ENCODE data around the gene ATP5MG. TPM values are rescaled to one million over a fixed set of nuclear protein-coding genes. Genes with fewer than 3 reads are reported as not detected.

Gene ATP5MG
- total and polyA plus RNA-seq, 2 of the 8 experiments (the other 6 are each of a cell fraction or from before 2014, with no cell fraction given), result 237 to 464 TPM

DNA sequence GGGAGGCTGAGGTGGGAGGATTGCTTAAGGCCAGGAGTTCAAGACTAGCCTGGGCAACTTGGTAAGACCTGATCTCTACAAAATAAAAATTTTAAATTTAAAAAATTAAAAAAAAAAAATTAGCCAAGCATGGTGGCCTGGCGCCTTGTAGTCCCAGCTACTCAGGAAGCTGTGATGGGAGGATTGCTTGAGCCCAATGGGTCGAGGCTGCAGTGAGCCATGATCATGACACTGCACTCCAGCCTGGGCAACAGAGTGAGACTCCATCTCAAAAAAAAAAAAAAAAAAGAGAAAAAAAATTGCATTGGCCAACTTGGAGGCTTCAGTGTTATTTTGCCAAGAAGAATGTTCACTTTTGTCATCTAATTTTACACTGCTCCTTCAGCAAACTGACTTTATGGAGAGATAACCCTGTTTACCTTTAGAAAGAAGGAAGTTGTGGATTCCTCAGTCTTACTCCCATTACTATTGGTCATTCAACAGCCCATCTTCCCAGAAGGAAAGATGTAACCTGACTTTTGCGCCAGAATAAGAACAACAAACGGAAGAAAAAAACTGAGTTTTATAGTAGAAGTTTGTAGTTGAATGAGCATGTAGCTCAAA is 48.0 kb downstream of the ATP5MG start:
- Histone ChIP-seq H4K91ac (replicated peaks; ENCODE audit: insufficient read length, low read length) (no peak overlapping the region), H4K8ac (ENCODE audit: extremely low read depth, insufficient read depth, low read length) (no peak overlapping the region), H2BK5ac (ENCODE audit: low read depth, low read length) (no peak overlapping the region), H2BK20ac (ENCODE audit: low read length) (no peak overlapping the region), H2BK15ac (ENCODE audit: low read length) (no peak overlapping the region), H3K23me2 (ENCODE audit: low read depth, low read length) (no peaks in the 10 kb centered on the region), H3K14ac (ENCODE audit: insufficient read length) (no peak overlapping the region), H3K9me3 (ENCODE audit: insufficient read depth in 2 of 2, low read depth in 1 of 2, low read length in 1 of 2) (no peaks in the 10 kb centered on the region), H3K27me3 (replicated peaks in 1 of 4; ENCODE audit: control insufficient read depth in 3 of 4, extremely low read depth in 1 of 4, insufficient read depth in 3 of 4, low read length in 3 of 4) (no peaks in the 10 kb centered on the region), H2BK120ac (replicated peaks; ENCODE audit: low read depth, low read length) (no peak overlapping the region), H3K9ac (replicated peaks in 1 of 4; ENCODE audit: extremely low read depth in 1 of 4, low read depth in 3 of 4, low read length in 3 of 4) (no peak overlapping the region), H3K23ac (ENCODE audit: insufficient read length) (no peak overlapping the region), H4K5ac (ENCODE audit: insufficient read length, low read depth, low read length) (no peak overlapping the region), H3K18ac (ENCODE audit: extremely low read depth, low read length) (no peak overlapping the region), H3K27ac (ENCODE audit: low read depth, low read length) (no peak overlapping the region), H3K4me2 (ENCODE audit: insufficient read depth in 1 of 2, low read depth in 2 of 2, low read length in 2 of 2) (no peak overlapping the region), H2AFZ (ENCODE audit: low read length) (no peak overlapping the region), H3K56ac (replicated peaks; ENCODE audit: insufficient read length, low read depth, low read length) (no peak overlapping the region), H3K4ac (replicated peaks; ENCODE audit: insufficient read length, low read depth, low read length) (no peak overlapping the region), H3K4me3 (ENCODE audit: extremely low read depth in 1 of 4, insufficient read depth in 2 of 4, low read depth in 3 of 4, low read length in 4 of 4) (no peak overlapping the region), H4K20me1 (replicated peaks in 1 of 2; ENCODE audit: control insufficient read depth in 1 of 2, insufficient read depth in 2 of 2, low read length in 2 of 2) (peaks cover 16 to 17% of the 10 kb centered on the region in 2 experiments), H2BK12ac (ENCODE audit: low read depth, low read length) (no peak overlapping the region), H3K4me1 (replicated peaks in 1 of 4; ENCODE audit: control insufficient read depth in 3 of 4, insufficient read depth in 4 of 4, low read length in 3 of 4) (no peaks in the 10 kb centered on the region), H2AK5ac (ENCODE audit: low read depth, low read length) (no peak overlapping the region), H3K36me3 (ENCODE audit: control insufficient read depth in 2 of 4, insufficient read depth in 4 of 4, low read length in 3 of 4) (peaks cover 0 to 8% (median under 1%) of the 10 kb centered on the region in 4 experiments; a peak in 4 of 8 replicates), H3K79me1 (ENCODE audit: low read depth, low read length) (peaks cover 13% of the 10 kb centered on the region; the same call in 1 of the 2 replicates), H3K79me2 (ENCODE audit: control insufficient read depth in 1 of 2, insufficient read depth in 2 of 2, low read length in 2 of 2) (peaks cover 4 to 97% of the 10 kb centered on the region in 2 experiments)
- whole genome bisulfite sequencing, 2 experiments (ENCODE audit: extremely low coverage in 1 of 2, insufficient coverage in 1 of 2, insufficient read length in 1 of 2, insufficient replicate concordance in 2 of 2, low coverage in 1 of 2, low lambda C conversion rate in 2 of 2, missing lambda C conversion rate in 1 of 2), result 92% methylated on average over 4 of the region's 4 CpGs; no CpG with 5 or more reads in 1 of the 2 experiments
- TF ChIP-seq RAD21 (IDR thresholded peaks at IDR 0.05 in 1 of 2, conservative IDR thresholded peaks at IDR 0.05 in 1 of 2; ENCODE audit: low read depth in 2 of 2, low read length in 2 of 2), result no peak
- TF ChIP-seq, protein P1, sequence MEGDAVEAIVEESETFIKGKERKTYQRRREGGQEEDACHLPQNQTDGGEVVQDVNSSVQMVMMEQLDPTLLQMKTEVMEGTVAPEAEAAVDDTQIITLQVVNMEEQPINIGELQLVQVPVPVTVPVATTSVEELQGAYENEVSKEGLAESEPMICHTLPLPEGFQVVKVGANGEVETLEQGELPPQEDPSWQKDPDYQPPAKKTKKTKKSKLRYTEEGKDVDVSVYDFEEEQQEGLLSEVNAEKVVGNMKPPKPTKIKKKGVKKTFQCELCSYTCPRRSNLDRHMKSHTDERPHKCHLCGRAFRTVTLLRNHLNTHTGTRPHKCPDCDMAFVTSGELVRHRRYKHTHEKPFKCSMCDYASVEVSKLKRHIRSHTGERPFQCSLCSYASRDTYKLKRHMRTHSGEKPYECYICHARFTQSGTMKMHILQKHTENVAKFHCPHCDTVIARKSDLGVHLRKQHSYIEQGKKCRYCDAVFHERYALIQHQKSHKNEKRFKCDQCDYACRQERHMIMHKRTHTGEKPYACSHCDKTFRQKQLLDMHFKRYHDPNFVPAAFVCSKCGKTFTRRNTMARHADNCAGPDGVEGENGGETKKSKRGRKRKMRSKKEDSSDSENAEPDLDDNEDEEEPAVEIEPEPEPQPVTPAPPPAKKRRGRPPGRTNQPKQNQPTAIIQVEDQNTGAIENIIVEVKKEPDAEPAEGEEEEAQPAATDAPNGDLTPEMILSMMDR (IDR thresholded peaks at IDR 0.05; ENCODE audit: control extremely low read depth in 1 of 3, insufficient read depth in 1 of 3, low read depth in 1 of 3, low read length in 3 of 3), result no peak
- TF ChIP-seq ASH2L (IDR thresholded peaks at IDR 0.05; ENCODE audit: low read length), result no peak
- no peak for TF ChIP-seq CBX5 (IDR thresholded peaks at IDR 0.05; ENCODE audit: low read depth, low read length)
- no peak for TF ChIP-seq SP4 (IDR thresholded peaks at IDR 0.05; ENCODE audit: low read length)
- no peak for TF ChIP-seq EGR1 (IDR thresholded peaks at IDR 0.05; ENCODE audit: borderline replicate concordance, low read depth, low read length)
- no peak for TF ChIP-seq HDAC6 (IDR thresholded peaks at IDR 0.05; ENCODE audit: low read depth, low read length)
- TF ChIP-seq POLR2A (IDR thresholded peaks at IDR 0.05; ENCODE audit: control extremely low read depth in 1 of 2, low read depth in 2 of 2, low read length in 2 of 2), result no peak
- no peak for TF ChIP-seq TAF1 (IDR thresholded peaks at IDR 0.05; ENCODE audit: low read depth, low read length)
- TF ChIP-seq, protein P2, sequence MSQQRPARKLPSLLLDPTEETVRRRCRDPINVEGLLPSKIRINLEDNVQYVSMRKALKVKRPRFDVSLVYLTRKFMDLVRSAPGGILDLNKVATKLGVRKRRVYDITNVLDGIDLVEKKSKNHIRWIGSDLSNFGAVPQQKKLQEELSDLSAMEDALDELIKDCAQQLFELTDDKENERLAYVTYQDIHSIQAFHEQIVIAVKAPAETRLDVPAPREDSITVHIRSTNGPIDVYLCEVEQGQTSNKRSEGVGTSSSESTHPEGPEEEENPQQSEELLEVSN (IDR thresholded peaks at IDR 0.05), result no peak
- DNase-seq (ENCODE audit: low read depth in 1 of 2, low spot score in 2 of 2) (no peak), FAIRE-seq (no peak)
- ChIA-PET POLR2A (ENCODE audit: partially characterized antibody) (no interaction called here), CTCF (ENCODE audit: partially characterized antibody) (no interaction called here)
